ENCODE results near the gene TBC1D32. TPM values are rescaled to one million over a fixed set of nuclear protein-coding genes. Genes with fewer than 3 reads are reported as not detected.
"Not testable (repeated sequence)": the region's sequence is repeated elsewhere in the genome, so short reads cannot be mapped to it uniquely, and the experiment has no call there.

TBC1D32 gene
- total and polyA plus RNA-seq, 2 donors (not counting 3 experiments of a cell fraction or from before 2014, with no cell fraction given): 2.5 to 4.0 TPM

DNA sequence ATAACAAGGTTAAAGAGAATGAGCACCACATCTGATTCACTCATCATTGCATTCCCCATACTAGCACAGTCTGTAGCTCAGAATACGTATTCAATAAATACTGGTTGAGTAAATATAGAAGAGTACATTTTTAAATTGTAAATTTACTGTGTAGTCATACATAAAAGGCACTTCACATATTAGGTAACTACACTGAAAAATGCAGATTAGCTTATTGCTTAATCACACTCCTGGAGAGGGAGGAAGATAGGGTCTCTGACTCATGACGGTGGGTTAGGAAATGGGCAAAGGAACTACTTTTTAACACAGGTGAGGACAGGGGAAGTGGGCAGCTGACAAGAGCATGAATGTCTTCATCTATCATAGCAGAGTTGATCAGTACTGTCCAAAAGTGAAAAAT is 133.2 kb downstream of the TBC1D32 start:
- H3K79me2 ChIP-seq (ENCODE audit: control insufficient read depth, insufficient read depth, low read length): no peaks in the 10 kb centered on the region
- no peak overlapping the region for H3K4me2 ChIP-seq (ENCODE audit: insufficient read depth, low read length)
- no TSS peak for BruUV-seq (replicated peaks)
- ChIA-PET CTCF (no interaction called here), POLR2A (no interaction called here)
- H3K9me3 ChIP-seq (replicated peaks; ENCODE audit: control insufficient read depth, insufficient read depth, low read length): no peaks in the 10 kb centered on the region
- dilution Hi-C loops (cut with MboI; ENCODE audit: extremely low pct_ligation_motif_present, low sequenced_read_pairs): no loop called here
- no peak overlapping the region for H3K4me3 ChIP-seq (replicated peaks in 1 of 3; ENCODE audit: insufficient read depth in 1 of 3, low read depth in 1 of 3, low read length in 3 of 3)
- H3K27me3 ChIP-seq (ENCODE audit: control insufficient read depth in 2 of 2, insufficient read depth in 2 of 2, low read length in 2 of 2): no peaks in the 10 kb centered on the region
- no peak overlapping the region for H3K9ac ChIP-seq (replicated peaks; ENCODE audit: extremely low read depth, insufficient read depth, low read length)
- H3K4me1 ChIP-seq (ENCODE audit: control insufficient read depth, extremely low read depth, insufficient read depth, low read length): no peaks in the 10 kb centered on the region
- no peak overlapping the region for H2AFZ ChIP-seq (ENCODE audit: low read depth, low read length)
- DNase-seq (ENCODE audit: low read depth, low spot score): no peak
- no peaks in the 10 kb centered on the region for H4K20me1 ChIP-seq (replicated peaks; ENCODE audit: control insufficient read depth, extremely low read depth, insufficient read depth, low read length)
- no peak for FAIRE-seq
- H3K36me3 ChIP-seq (ENCODE audit: control insufficient read depth in 2 of 2, extremely low read depth in 1 of 2, insufficient read depth in 2 of 2, low read length in 2 of 2): no peaks in the 10 kb centered on the region
- H3K27ac ChIP-seq (ENCODE audit: insufficient read depth, low read depth, low read length): no peak overlapping the region
- no peak for TF ChIP-seq MYC (IDR thresholded peaks at IDR 0.05; ENCODE audit: low read depth, low read length)
- intact Hi-C loops (cut with micrococcal nuclease): no loop called here
- no peaks in the 10 kb centered on the region for H3K9me1 ChIP-seq (replicated peaks; ENCODE audit: control insufficient read depth, extremely low read depth, insufficient read depth, low read length)

DNA sequence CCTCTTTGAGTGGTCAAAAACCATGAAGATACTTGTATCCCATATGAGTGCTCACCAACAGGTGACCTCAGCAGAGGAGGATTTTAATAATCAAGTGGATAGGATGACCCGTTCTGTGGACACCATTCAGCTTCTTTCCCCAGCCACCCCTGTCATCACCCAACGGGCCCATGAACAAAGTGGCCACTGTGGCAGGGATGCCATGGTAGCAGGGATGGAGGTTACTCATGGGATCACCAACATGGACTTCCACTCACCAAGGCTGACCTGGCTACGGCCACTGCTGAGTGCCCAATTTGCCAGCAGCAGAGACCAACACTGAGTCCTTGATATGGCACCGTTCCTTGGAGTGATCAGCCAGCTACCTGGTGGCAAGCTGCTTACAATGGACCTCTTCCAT is 138.2 kb downstream of the TBC1D32 start:
- POLR2A ChIA-PET; H3K27me3 ChIP-seq (ENCODE audit: control insufficient read depth in 2 of 2, insufficient read depth in 2 of 2, low read length in 2 of 2); H3K36me3 ChIP-seq (ENCODE audit: control insufficient read depth in 2 of 2, extremely low read depth in 1 of 2, insufficient read depth in 2 of 2, low read length in 2 of 2); H3K4me1 ChIP-seq (ENCODE audit: control insufficient read depth, extremely low read depth, insufficient read depth, low read length); BruUV-seq (replicated peaks); dilution Hi-C loops (cut with MboI; ENCODE audit: extremely low pct_ligation_motif_present, low sequenced_read_pairs); H3K79me2 ChIP-seq (ENCODE audit: control insufficient read depth, insufficient read depth, low read length); H3K9ac ChIP-seq (replicated peaks; ENCODE audit: extremely low read depth, insufficient read depth, low read length); CTCF ChIA-PET; DNase-seq (ENCODE audit: low read depth, low spot score); intact Hi-C loops (cut with micrococcal nuclease); H3K9me3 ChIP-seq (replicated peaks; ENCODE audit: control insufficient read depth, insufficient read depth, low read length); FAIRE-seq; H3K4me3 ChIP-seq (replicated peaks in 1 of 3; ENCODE audit: insufficient read depth in 1 of 3, low read depth in 1 of 3, low read length in 3 of 3); H2AFZ ChIP-seq (ENCODE audit: low read depth, low read length); H4K20me1 ChIP-seq (replicated peaks; ENCODE audit: control insufficient read depth, extremely low read depth, insufficient read depth, low read length); H3K9me1 ChIP-seq (replicated peaks; ENCODE audit: control insufficient read depth, extremely low read depth, insufficient read depth, low read length); H3K27ac ChIP-seq (ENCODE audit: insufficient read depth, low read depth, low read length); H3K4me2 ChIP-seq (ENCODE audit: insufficient read depth, low read length): not testable (repeated sequence)

DNA sequence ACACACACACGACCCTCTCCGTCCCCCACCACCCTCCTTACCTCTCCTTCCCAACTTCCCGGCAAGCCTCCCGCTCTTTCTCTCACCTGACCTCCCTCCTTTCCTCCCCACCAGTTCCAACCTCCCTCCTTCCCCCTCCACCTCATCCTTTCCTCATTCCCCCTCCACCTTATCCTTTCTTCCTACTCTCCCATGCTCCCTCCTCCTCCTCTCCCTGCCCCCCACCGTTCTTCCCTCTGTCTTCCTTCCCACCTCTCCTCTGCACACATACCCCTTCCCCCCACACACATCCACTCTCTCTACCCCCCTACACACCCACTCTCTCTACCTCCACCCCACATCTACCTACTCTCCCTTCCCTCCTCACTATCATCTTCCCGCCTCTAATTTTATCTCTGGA is 144.2 kb downstream of the TBC1D32 start:
- Histone ChIP-seq H3K9me3 (replicated peaks; ENCODE audit: control insufficient read depth, insufficient read depth, low read length) (no peaks in the 10 kb centered on the region), H3K9ac (replicated peaks; ENCODE audit: extremely low read depth, insufficient read depth, low read length) (no peak overlapping the region), H3K4me2 (ENCODE audit: insufficient read depth, low read length) (no peak overlapping the region), H2AFZ (ENCODE audit: low read depth, low read length) (no peak overlapping the region), H3K27me3 (ENCODE audit: control insufficient read depth in 2 of 2, insufficient read depth in 2 of 2, low read length in 2 of 2) (no peaks in the 10 kb centered on the region), H4K20me1 (replicated peaks; ENCODE audit: control insufficient read depth, extremely low read depth, insufficient read depth, low read length) (no peaks in the 10 kb centered on the region), H3K36me3 (ENCODE audit: control insufficient read depth in 2 of 2, extremely low read depth in 1 of 2, insufficient read depth in 2 of 2, low read length in 2 of 2) (no peaks in the 10 kb centered on the region), H3K4me1 (ENCODE audit: control insufficient read depth, extremely low read depth, insufficient read depth, low read length) (no peaks in the 10 kb centered on the region), H3K4me3 (replicated peaks in 1 of 3; ENCODE audit: insufficient read depth in 1 of 3, low read depth in 1 of 3, low read length in 3 of 3) (no peak overlapping the region), H3K79me2 (ENCODE audit: control insufficient read depth, insufficient read depth, low read length) (no peaks in the 10 kb centered on the region), H3K27ac (ENCODE audit: insufficient read depth, low read depth, low read length) (no peak overlapping the region), H3K9me1 (replicated peaks; ENCODE audit: control insufficient read depth, extremely low read depth, insufficient read depth, low read length) (no peaks in the 10 kb centered on the region)
- no peak for FAIRE-seq
- TF ChIP-seq, protein P1, sequence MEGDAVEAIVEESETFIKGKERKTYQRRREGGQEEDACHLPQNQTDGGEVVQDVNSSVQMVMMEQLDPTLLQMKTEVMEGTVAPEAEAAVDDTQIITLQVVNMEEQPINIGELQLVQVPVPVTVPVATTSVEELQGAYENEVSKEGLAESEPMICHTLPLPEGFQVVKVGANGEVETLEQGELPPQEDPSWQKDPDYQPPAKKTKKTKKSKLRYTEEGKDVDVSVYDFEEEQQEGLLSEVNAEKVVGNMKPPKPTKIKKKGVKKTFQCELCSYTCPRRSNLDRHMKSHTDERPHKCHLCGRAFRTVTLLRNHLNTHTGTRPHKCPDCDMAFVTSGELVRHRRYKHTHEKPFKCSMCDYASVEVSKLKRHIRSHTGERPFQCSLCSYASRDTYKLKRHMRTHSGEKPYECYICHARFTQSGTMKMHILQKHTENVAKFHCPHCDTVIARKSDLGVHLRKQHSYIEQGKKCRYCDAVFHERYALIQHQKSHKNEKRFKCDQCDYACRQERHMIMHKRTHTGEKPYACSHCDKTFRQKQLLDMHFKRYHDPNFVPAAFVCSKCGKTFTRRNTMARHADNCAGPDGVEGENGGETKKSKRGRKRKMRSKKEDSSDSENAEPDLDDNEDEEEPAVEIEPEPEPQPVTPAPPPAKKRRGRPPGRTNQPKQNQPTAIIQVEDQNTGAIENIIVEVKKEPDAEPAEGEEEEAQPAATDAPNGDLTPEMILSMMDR (IDR thresholded peaks at IDR 0.05; ENCODE audit: extremely low read depth in 1 of 2, insufficient read depth in 1 of 2, low read depth in 1 of 2, low read length in 2 of 2): no peak
- TF ChIP-seq, protein P2, sequence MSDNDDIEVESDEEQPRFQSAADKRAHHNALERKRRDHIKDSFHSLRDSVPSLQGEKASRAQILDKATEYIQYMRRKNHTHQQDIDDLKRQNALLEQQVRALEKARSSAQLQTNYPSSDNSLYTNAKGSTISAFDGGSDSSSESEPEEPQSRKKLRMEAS (IDR thresholded peaks at IDR 0.05; ENCODE audit: insufficient read depth, insufficient read length): no peak
- TF ChIP-seq POLR2A (IDR thresholded peaks at IDR 0.05; ENCODE audit: low read depth, low read length) (no peak), EZH2 (IDR thresholded peaks at IDR 0.05; ENCODE audit: borderline replicate concordance, low read depth, low read length, severe bottlenecking) (no peak), GATA2 (IDR thresholded peaks at IDR 0.05; ENCODE audit: insufficient read depth, insufficient read length, low read depth, low read length) (no peak), POLR2AphosphoS5 (IDR thresholded peaks at IDR 0.05; ENCODE audit: insufficient read depth, low read depth, low read length) (no peak), JUN (IDR thresholded peaks at IDR 0.05; ENCODE audit: borderline replicate concordance, insufficient read depth, insufficient read length, low read depth) (no peak), MYC (IDR thresholded peaks at IDR 0.05; ENCODE audit: low read depth, low read length) (no peak), FOS (IDR thresholded peaks at IDR 0.05; ENCODE audit: borderline replicate concordance, insufficient read depth, low read length) (no peak)
- CTCF ChIA-PET: no interaction called here
- dilution Hi-C loops (cut with MboI; ENCODE audit: extremely low pct_ligation_motif_present, low sequenced_read_pairs) (no loop called here), intact Hi-C loops (cut with micrococcal nuclease) (no loop called here)
- POLR2A ChIA-PET: no interaction called here
- no TSS peak for BruUV-seq (replicated peaks)
- DNase-seq (ENCODE audit: low read depth, low spot score): no peak

Data from endothelial cell of umbilical vein (primary cell).